ENCODE data around the gene FAM234B.

FAM234B gene, protein sequence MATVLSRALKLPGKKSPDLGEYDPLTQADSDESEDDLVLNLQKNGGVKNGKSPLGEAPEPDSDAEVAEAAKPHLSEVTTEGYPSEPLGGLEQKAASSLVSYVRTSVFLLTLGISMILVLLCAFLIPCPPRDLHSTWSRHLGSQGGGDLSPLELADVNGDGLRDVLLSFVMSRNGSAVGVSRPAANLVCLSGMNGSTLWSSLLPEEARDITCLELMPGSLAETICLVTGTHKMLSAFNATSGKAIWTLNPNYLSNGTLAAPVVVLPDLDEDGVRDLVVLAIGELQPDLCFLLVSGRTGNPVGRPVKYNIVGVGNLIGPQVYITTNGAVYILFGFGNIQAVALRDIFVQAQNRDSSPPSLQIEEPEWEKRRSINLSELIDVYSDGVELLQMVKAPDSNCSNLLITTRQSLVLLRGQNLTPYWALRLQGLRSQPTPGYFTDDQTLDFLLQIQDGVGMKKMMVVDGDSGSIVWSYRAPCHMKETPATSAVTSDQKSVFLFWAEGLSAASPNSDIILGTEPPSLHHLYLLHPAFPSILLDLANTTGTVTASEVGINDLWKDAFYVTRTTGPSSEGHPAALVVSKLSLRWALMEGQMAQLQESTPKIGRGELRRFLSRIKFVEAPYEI

DNA sequence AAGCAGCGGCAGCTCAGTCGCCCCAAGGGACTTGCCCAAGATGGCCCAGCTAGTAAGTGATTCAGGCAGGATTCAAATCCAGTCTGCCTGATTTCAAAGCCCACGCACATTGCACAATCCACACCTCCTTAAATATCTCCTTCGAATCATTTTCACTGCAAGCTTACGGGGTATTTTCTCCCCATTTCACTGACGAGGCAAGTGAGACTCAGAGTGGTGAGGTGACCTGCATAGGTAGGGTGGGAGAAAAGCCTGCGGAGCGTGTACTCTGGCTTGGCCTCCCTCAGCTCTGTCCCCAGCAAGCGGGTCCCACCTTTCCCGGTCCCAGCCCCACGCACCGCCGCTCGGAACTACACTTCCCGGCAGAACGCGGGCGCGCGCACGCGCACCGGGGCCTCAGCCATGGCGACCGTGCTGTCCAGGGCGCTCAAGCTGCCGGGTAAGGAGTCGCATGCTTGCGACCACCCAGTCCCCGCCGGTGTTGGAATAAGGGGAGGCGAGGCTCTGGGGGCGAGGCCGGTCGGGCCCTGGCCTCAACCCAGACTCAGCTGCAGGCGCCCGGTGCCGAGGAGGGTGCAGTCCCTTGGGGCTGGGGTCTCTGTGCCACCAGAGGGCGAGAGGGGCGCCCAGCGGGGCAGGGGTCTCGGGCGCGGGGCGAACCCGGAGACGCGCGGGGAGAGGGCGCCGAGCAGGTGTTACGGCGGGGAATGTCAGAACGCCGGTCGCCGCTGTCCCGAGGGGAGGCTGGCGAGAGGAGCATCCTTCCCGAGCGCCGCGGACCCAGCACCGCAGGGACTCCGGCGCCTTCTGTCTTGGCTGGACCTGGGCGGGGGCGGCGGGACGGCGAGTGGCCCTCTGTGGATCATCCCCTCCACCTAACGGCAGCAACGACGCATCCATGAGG is at the start of gene FAM234B:
FAM234B (plus strand) TSS at position 380 of the 904 bp plus-strand sequence; CDS start at position 403, 23 bp downstream.
- TF ChIP-seq L3MBTL2 (conservative IDR thresholded peaks at IDR 0.05) (peak; percentile 35; the same call in 1 of the 2 replicates), LEF1 (IDR thresholded peaks at IDR 0.05; ENCODE audit: borderline replicate concordance) (no peak), SP1 (IDR thresholded peaks at IDR 0.05) (no peak)
- CTCF ChIA-PET, result interaction anchor here (0.7 to 1.4 kb wide), 12 partner anchors 10 to 169 kb away, joined by 3 to 7 read pairs (median 4); no protein-coding TSS in a partner anchor
- DNase-seq (ENCODE audit: extremely low spot score), result peak; percentile 90
- POLR2A ChIA-PET, result interaction anchor here (0.7 to 1.6 kb wide), 8 partner anchors 10 to 152 kb away, joined by 3 to 6 read pairs (median 3); partner anchors contain the start of genes EMP1 and GSG1

DNA sequence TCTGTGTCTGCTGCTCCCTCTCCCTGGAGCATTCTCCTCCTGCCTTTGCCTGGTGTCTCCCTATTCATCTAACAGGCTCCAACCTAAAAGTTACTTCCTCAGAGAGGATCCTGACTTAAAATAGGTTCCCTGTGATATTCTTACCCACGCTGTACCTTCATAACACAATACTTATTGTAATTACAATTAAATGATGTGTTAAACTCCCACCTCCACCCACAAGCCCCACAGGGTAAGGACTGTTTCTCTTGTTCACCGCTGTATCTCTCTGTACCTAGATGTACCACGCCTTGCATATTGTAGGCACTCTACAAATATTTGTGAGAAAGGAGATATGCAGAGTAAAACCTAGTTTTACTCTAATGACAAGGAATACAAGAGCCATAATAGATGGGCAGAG is 49.1 kb upstream of the FAM234B start:
- POLR2A ChIA-PET, result no interaction called here
- CTCF ChIA-PET, result interaction anchor here (0.6 to 1.4 kb wide), 2 partner anchors 9 to 259 kb away, joined by 3 to 4 read pairs; no protein-coding TSS in a partner anchor

DNA sequence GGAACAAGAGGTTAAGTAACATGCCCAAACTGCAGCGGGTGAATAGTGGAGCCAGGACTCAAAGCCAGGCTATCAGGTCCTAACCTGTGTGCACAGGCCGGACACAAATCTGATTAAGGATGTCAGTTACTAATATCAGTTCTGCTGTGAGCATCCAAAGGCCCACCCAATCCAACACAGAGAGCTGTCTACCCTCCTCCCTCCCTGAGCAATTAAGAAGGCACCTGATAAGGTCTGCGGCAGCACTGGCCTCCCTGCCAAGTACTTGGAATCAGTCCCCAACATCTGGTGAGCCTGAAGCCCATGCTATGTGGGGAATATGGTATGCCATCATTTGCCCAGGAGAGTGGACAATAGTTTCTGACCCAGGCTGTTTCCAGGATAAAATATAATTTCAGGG is 48.0 kb upstream of the FAM234B start:
- no peak for DNase-seq (ENCODE audit: extremely low spot score)
- ChIA-PET POLR2A (no interaction called here), CTCF (interaction anchor here (0.9 to 1.0 kb wide), 2 partner anchors 10 to 17 kb away, joined by 3 read pairs; no protein-coding TSS in a partner anchor)
- TF ChIP-seq L3MBTL2 (conservative IDR thresholded peaks at IDR 0.05) (no peak), BHLHE40 (IDR thresholded peaks at IDR 0.05; ENCODE audit: borderline replicate concordance) (no peak), CTBP1 (IDR thresholded peaks at IDR 0.05; ENCODE audit: borderline replicate concordance) (no peak), TARDBP (IDR thresholded peaks at IDR 0.05) (no peak), ARNT (IDR thresholded peaks at IDR 0.05) (no peak), LEF1 (IDR thresholded peaks at IDR 0.05; ENCODE audit: borderline replicate concordance) (no peak), FOXM1 (IDR thresholded peaks at IDR 0.05; ENCODE audit: borderline replicate concordance) (no peak), SP1 (IDR thresholded peaks at IDR 0.05) (no peak)

More for the DNA sequence above, 49.1 kb upstream of the FAM234B start:
- no peak for TF ChIP-seq L3MBTL2 (conservative IDR thresholded peaks at IDR 0.05)
- TF ChIP-seq, protein P1, sequence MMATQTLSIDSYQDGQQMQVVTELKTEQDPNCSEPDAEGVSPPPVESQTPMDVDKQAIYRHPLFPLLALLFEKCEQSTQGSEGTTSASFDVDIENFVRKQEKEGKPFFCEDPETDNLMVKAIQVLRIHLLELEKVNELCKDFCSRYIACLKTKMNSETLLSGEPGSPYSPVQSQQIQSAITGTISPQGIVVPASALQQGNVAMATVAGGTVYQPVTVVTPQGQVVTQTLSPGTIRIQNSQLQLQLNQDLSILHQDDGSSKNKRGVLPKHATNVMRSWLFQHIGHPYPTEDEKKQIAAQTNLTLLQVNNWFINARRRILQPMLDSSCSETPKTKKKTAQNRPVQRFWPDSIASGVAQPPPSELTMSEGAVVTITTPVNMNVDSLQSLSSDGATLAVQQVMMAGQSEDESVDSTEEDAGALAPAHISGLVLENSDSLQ (IDR thresholded peaks at IDR 0.05), result no peak
- no peak for TF ChIP-seq SUZ12 (IDR thresholded peaks at IDR 0.05)
- TF ChIP-seq ELF4 (IDR thresholded peaks at IDR 0.05), result no peak
- no peak for TF ChIP-seq SP1 (IDR thresholded peaks at IDR 0.05)
- no peak for TF ChIP-seq LEF1 (IDR thresholded peaks at IDR 0.05; ENCODE audit: borderline replicate concordance)
- no peak for TF ChIP-seq FOXK2 (IDR thresholded peaks at IDR 0.05)
- TF ChIP-seq FOXA1 (IDR thresholded peaks at IDR 0.05), result no peak
- no peak for TF ChIP-seq CTBP1 (IDR thresholded peaks at IDR 0.05; ENCODE audit: borderline replicate concordance)
- TF ChIP-seq ZNF384 (IDR thresholded peaks at IDR 0.05), result no peak
- no peak for TF ChIP-seq FOXM1 (IDR thresholded peaks at IDR 0.05; ENCODE audit: borderline replicate concordance)
- no peak for DNase-seq (ENCODE audit: extremely low spot score)

DNA sequence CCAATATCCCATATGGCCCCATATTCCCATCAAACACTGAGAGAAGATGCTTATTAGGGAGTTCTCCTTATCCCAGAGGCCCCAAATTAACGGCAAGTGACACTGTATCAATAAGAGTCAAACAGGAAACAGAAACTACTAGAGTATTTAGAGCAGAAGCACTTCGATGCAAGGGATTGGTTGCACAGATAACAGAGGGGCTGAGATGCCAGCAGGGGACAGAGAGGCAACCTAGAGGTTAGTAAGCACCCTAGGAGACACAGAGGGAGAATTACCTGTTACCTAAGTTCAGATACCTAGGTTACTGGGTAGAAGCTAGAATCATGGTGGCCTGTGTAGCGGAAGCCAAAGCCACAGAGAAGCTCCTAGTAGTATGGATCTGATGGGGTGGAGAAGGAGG is 47.0 kb upstream of the FAM234B start:
- CTCF ChIA-PET, result interaction anchor here (0.9 to 1.0 kb wide), 2 partner anchors 11 to 16 kb away, joined by 3 read pairs; no protein-coding TSS in a partner anchor
- POLR2A ChIA-PET, result no interaction called here
- no peak for DNase-seq (ENCODE audit: extremely low spot score)
- TF ChIP-seq NFRKB (IDR thresholded peaks at IDR 0.05), result no peak
- no peak for TF ChIP-seq TARDBP (IDR thresholded peaks at IDR 0.05)
- TF ChIP-seq ZNF384 (IDR thresholded peaks at IDR 0.05), result no peak
- TF ChIP-seq L3MBTL2 (conservative IDR thresholded peaks at IDR 0.05), result no peak
- no peak for TF ChIP-seq SP1 (IDR thresholded peaks at IDR 0.05)
- TF ChIP-seq CTBP1 (IDR thresholded peaks at IDR 0.05; ENCODE audit: borderline replicate concordance), result no peak
- no peak for TF ChIP-seq ELF4 (IDR thresholded peaks at IDR 0.05)
- TF ChIP-seq ARNT (IDR thresholded peaks at IDR 0.05), result no peak
- TF ChIP-seq FOXM1 (IDR thresholded peaks at IDR 0.05; ENCODE audit: borderline replicate concordance), result no peak
- TF ChIP-seq, protein P1 (IDR thresholded peaks at IDR 0.05), result no peak
- TF ChIP-seq LEF1 (IDR thresholded peaks at IDR 0.05; ENCODE audit: borderline replicate concordance), result no peak

DNA sequence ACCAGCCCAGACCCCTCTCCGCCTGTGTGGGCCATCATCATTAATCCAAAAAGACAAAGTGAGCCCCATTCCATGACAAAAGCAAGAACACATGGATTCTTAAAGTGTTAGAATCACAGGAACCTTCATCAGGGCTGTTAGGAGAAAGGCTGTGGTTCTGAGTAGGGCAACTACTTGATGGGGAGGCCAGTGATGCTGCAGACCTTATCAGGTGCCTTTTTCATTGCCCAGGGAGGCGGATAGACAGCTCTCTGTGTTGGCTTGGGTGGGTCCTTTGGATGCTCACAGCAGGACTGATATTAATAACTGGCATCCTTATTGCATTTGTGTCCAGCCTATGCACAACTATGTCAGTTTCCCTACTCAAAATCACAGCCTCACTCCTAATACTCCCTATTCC is 46.4 kb upstream of the FAM234B start:
- CTCF ChIA-PET, result interaction anchor here (2.0 kb wide), 1 partner anchor 12 kb away, joined by 7 read pairs; no protein-coding TSS in a partner anchor
- POLR2A ChIA-PET, result no interaction called here
- no peak for TF ChIP-seq FOXA1 (IDR thresholded peaks at IDR 0.05)
- no peak for TF ChIP-seq FOXK2 (IDR thresholded peaks at IDR 0.05)
- TF ChIP-seq ELF4 (IDR thresholded peaks at IDR 0.05), result no peak
- no peak for TF ChIP-seq FOXM1 (IDR thresholded peaks at IDR 0.05; ENCODE audit: borderline replicate concordance)
- TF ChIP-seq L3MBTL2 (conservative IDR thresholded peaks at IDR 0.05), result no peak
- no peak for TF ChIP-seq ARNT (IDR thresholded peaks at IDR 0.05)
- TF ChIP-seq, protein P1 (IDR thresholded peaks at IDR 0.05), result no peak
- TF ChIP-seq ZNF384 (IDR thresholded peaks at IDR 0.05), result no peak
- no peak for TF ChIP-seq TARDBP (IDR thresholded peaks at IDR 0.05)
- TF ChIP-seq SUZ12 (IDR thresholded peaks at IDR 0.05), result no peak
- TF ChIP-seq BHLHE40 (IDR thresholded peaks at IDR 0.05; ENCODE audit: borderline replicate concordance), result no peak
- TF ChIP-seq LEF1 (IDR thresholded peaks at IDR 0.05; ENCODE audit: borderline replicate concordance), result no peak
- TF ChIP-seq HDGF (IDR thresholded peaks at IDR 0.05; ENCODE audit: borderline replicate concordance), result no peak
- no peak for TF ChIP-seq NFRKB (IDR thresholded peaks at IDR 0.05)
- TF ChIP-seq CTBP1 (IDR thresholded peaks at IDR 0.05; ENCODE audit: borderline replicate concordance), result no peak
- no peak for TF ChIP-seq SP1 (IDR thresholded peaks at IDR 0.05)

More for the DNA sequence above, 46.4 kb upstream of the FAM234B start:
- no peak for DNase-seq (ENCODE audit: extremely low spot score)

Data from HEK293T (cell line).